GM19193 (cell line): ENCODE data around the gene ABR.

Source experiments
- POLR2A ChIP-seq: IDR thresholded peaks from 4 replicates; pipeline ENCODE4 v1.6.1; 2011; ENCODE audit not compliant: insufficient read depth, insufficient read length; ENCODE audit errors: extremely low read depth

The ABR gene

DNA sequence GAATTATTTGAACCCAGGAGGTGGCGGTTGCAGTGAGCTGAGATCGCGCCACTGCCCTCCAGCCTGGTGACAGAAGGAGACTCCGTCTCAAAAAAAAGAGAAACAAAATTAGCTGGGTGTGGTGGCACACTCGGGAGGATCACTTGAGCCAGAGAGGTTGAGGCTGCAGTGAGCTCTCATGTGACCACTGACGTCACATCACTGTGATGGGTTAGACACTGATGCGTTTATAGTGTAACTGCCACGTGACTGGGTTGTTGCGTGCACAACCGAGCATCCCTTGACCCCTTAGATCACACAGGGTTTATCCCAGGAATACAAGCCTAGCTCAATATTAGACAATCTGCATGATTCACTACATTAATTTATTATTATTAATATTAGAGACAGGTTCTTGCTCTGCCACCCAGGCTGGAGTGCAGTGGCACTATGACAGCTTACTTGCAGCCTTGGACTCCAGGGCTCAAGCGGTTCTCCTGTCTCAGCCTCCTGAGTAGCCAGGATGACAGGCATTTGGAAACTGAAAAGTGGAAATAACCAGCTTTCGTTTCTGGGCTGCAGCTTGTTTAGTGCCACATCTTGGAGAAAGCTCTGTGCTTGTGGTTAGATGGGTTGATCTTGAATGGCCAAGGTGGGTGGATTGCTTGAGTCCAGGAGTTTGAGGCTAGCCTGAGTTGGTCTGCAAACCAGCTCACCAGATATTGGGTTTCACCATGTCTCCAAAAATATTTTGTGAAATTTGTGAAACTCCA is 26.4 kb upstream of the ABR start:
- no peak for TF ChIP-seq POLR2A

DNA sequence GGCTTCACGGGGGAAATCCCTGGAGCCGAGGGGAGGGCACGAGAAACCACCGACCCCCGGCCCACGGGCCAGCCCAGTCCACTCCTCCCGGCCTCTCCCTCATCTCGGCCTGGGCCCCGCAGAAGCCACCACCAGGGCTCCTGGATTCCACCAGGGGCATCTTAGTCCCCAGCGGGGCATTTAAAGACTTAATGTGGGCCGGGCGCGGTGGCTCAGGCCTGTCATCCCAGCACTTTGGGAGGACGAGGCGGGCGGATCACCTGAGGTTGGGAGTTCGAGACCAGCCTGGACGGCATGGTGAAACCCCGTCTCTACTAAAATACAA is 24.1 kb upstream of the ABR start:
- TF ChIP-seq POLR2A, result no peak

DNA sequence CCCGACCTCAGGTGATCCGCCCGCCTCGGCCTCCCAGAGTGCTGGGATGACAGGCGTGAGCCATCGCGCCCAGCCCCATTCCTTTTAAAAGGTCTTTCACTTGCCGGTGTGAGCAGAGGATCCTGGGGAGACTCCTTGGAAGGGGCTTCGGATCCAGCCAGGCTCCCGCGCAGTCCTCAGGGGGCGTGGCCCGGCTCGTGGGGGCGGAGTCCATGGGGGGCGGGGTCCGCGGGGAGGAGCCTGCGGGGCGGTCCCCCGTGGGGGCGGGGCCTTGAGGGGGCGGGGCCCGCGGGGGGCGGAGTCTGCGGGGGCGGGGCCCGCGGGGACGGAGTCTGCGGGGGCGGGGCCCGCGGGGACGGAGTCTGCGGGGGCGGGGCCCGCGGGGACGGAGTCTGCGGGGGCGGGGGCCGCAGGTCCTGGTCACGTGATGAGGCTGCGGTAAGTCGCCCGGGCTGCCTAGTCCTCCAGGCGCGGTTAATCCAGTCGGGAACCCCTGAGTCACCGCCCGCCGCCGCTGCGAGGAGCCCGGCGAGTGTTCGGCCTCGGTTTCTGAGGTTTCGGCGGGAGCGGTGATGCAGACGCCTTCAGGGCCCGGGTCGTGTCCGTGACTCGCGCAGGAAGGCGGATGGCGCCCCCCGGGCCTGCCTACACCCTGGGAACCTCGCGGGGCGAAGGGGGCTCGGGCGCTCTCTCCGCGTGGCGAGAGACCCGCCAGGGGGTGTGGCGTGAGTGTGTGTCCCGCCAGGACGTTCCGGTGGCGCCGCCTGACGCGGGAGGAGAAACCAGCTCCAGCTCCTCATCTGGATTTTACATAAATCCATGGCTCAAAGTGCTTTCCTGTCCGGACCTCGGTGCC is 23.6 kb upstream of the ABR start:
- no peak for TF ChIP-seq POLR2A

DNA sequence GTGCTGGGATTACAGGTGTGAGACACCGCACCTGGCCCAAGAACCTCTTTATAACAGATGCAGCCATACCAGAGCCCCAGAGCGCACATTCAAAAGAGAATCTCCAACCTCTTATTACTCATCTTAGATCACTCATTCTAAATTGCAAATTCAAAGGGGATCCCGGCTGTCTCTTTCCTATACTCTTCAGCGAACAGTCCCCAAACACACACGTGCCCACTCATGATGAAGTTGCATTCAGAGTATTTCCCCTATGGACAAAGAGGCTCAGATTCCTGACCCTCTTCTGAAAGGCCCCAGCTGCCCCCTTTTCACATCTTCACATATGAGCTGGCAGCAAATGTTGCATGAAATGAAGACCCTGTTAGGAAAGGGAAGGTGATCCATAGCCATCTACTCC is 22.5 kb upstream of the ABR start:
- no peak for TF ChIP-seq POLR2A

DNA sequence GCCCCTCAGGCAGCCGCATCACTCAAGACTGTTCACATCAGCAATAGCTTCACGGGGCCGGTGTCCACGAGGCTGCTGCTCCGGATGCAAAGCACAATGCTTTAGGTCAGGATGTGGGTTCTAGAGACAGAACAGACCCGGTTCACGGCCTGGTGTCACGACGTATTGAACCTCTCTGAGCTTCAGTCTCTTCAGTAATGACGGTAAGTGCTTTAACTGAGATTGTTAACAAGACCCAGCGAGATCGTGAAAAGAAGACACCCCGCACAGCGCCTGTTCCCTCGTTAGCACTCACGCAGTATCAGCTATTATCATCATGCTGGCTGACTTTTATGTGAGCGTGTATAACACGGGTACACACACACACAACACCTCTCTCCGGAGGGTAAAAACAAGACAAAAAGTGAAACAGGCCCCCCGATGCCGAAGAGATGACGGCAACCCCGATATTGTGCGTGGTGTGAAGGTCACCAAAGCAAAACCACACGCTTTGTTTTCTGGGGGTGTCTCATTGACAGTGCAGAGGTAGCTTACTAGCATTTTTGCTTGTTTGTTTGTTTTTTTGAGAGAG is 21.4 kb upstream of the ABR start:
- no peak for TF ChIP-seq POLR2A

DNA sequence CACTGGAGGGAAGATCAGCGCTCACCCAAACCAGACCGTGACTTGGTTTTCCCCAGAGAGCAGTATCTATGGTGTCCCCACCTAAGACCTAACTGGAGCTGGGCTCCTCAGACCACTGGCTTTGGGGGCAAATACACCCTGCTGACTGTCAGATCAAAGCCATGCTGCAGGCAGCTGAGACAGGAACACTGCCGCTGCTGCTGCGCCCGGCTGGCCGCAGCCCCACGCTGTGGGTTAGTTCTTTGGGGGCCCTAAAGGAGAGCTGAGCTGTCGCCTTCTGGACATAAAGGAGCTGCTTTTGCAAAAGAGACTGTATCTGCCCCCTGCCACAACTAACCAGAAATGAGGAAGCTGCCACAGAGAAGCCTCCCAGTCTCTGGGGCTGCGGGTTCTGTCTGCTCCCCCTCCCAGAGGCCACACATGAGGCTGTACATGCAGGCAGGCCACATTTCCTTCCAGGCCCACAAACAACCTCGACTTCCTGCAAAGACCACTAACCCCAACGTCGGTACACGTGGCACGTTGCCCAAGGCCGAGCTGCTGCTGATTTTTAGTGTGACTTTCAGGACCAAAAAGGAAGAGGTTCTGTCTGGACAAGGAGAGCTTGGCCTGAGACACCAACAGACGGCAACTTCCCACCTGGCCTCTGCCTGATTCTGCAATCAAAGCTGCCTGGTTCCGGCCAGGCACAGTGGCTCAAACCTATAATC is 18.2 kb upstream of the ABR start:
- peak; percentile 57 for TF ChIP-seq POLR2A

DNA sequence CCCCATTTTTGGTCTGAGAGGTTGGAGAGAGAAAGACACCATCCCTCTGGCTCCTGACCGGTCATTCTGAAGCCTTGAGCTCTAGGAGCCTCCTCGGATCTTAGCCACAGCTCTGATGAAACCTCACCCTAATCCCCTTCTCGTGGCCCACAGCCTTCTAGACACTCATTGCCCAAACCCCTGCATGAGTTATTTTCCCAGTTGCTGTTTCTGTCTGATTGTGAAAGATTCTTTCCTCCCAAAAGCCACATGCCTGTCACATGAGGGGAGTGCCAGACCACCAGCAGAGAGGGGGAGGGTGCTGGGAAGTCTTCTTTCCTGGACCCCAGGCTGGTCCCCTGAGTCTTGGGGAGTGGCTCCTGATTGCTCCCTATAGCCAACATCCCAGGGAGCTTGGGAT is 17.6 kb upstream of the ABR start:
- TF ChIP-seq POLR2A, result no peak

DNA sequence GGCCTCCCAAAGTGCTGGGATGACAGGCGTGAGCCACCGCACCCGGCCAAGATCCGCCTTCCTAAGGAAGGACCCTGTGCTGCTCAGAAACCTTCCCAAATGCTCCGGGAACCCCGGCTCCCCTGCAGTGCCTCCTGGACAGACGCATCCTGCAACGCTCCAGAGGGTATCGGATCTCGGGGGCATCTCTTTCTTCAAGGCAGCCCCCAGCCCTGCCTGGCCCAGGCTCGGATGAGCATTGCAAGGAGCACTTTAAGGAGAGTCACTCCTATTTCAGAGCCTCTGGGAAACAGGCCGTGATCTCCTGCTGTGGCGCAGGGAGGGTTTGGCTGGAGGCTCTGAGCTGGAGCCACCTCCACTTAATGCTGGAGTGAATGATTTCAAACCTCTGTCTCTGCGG is 17.2 kb upstream of the ABR start:
- no peak for TF ChIP-seq POLR2A

DNA sequence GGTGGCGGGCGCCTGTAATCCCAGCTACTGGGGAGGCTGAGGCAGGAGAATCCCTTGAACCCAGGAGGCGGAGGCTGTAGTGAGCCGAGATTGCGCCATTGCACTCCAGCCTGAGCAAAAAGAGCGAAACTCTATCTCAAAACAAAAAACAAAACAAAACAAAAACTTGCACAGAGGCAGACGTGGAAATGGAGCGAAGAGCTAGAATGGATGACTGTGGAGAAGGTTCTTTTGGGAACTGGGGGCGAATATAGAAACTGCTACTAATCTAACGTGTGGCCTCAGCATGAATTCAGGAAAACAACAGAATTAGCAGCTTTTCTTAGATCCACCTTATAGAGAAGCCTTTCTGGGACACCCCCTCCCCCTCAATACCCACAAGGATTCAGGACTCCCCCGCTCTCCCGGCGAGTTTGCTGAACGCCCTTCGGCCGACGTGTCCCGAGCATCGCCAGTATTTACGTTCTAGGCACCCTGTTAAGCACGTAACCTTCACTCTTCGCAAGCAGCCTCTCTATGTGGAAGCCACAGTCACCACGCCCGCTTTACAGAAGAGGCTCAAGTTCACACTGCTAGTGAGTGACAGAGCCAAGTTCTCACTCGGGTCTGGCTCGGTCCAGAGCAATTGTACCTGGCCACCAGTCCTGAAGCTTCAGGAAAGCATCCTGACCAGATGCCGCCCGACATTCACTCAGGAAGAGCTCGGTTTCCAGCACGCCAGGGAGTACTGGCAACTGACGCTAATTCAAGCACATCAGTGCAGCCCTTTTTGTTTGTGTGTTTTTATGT is 13.3 kb upstream of the ABR start:
- TF ChIP-seq POLR2A, result no peak

DNA sequence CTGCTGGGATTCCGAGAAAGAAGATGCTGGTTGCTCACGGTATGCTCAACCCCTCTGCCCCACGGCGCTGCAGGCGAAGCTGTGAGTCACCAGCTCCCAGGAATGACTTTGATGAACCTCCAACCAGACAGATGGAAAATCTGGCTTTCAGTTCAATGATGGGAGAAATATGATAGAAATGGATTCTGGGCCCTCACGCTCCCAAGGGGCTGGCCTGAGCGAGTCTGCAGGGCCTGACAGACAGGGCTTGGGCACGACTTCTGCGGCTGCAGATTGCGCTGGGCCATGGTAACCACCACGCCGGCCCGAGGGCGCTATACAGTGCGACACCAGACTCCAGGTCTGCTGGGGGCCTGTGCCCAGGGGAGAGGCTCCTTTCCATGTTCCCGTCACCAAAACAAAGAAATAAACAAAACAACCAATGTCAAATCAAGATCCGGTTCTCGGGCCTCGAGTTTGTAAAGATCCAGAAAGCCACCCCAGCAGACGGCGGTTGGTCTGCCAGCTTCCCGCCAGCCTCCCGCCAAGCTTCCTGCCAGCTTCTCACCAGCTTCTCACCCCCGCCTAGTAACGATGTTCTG is 11.1 kb upstream of the ABR start:
- TF ChIP-seq POLR2A, result no peak

DNA sequence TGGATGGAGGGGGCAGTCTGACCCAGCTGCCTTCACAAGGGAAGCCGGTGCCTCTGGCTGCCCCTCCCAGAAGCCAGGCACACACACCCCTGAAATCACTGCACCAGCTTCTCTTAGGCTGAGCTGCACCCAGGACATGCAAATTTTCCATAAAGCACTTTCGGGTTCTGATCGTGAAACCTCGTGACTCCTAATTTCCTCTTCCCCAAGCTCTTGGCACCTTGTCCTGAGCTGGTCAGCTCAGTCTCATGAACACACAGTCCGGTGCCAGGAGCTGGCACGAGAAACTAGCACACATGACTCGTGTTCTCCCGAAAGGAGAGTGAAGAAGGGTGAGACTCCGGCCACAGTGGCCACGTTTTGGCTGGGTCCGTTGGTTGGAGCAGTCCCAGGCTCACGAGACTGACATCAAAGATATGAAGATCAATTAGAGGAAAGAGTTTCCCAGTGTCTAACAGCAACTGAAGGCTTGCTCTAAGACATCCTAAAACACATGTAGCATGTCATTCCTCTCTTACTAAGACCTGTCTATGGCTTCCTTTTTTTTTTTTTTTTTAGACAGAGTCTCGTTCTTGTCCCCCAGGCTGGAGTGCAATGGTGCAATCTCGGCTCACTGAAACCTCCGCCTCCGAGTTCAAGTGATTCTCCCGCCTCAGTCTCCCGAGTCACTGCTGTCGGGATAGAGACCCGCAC is 9.2 kb upstream of the ABR start:
- no peak for TF ChIP-seq POLR2A

DNA sequence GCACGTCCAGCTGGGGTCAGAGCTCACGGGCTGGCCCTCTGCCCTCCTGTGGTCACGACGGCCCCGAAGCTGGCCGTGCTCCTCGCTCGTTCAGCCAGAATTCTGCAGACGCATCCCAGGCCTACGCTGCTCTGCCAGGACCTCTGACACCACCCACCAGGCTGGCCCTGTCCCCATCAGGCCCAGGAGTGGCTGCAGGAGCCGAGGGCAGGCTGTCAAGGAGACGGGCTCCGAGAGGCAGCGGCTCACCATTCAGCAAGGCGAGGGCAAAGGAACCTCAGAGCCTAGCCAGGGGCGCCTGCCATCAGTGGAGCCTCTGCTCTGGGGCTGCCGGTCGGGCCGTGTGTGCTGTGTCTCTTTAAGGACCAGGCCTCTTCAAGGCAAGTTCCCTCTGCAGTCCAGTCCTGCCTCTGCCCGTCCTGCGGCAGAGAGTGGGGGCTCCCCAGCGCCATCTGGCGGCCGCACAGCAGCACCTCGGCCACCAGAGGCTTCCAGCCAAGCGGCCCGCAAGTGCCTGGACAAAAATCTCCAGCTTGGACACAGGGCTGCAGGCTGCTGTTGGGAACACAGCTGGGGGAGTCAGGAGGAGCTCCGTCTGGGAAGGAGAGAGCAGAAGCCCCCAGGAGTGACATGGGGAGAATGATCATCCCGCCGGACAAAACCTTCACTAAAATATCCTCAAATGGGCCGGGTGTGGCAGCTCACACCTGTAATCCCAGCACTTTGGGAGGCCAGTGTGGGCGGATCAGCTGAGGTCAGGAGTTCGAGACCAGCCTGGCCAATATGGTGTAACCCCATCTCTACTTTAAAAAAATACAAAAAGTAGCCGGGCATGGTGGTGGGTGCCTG is 7.4 kb upstream of the ABR start:
- no peak for TF ChIP-seq POLR2A
